ENCODE data around the gene ADCY3.

The ADCY3 gene

GRCh38 chr2:24920098-24920808 lies at the start of gene ADCY3:
Gene ADCY3 (minus strand): TSS chr2:24920237. CDS start chr2:24918987, 1,250 bp downstream.
- DNase-seq (ENCODE audit: low read depth in 2 of 2) = peak; percentile 30 to 32

- no peak for DNase-seq (ENCODE audit: low read depth in 2 of 2)
Observed at GRCh38 chr2:24969784-24970183, 49.7 kb upstream of the ADCY3 start.

- no peak for DNase-seq (ENCODE audit: low read depth in 2 of 2)
Observed at GRCh38 chr2:24961903-24962302, 41.9 kb upstream of the ADCY3 start.

DNA sequence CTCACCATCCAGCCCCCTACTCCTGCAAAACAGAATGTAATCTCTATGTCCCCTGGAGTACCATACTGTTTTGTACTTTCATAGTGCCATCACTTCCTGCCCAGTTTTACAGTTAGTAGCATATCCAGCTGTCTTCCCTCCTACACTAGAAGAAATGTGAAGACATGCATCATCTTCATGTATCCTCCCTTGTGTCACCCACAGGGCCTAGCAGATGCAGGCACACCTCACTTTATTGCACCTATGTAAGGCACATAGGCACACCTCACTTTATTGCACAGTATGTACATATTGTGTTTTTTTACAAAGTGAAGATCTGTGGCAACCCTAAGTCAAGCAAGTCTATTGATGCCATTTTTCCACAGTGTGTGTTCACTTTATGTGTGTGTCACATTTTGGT lies 39.7 kb upstream of the ADCY3 start:
- DNase-seq (ENCODE audit: low read depth in 2 of 2) = no peak

DNA sequence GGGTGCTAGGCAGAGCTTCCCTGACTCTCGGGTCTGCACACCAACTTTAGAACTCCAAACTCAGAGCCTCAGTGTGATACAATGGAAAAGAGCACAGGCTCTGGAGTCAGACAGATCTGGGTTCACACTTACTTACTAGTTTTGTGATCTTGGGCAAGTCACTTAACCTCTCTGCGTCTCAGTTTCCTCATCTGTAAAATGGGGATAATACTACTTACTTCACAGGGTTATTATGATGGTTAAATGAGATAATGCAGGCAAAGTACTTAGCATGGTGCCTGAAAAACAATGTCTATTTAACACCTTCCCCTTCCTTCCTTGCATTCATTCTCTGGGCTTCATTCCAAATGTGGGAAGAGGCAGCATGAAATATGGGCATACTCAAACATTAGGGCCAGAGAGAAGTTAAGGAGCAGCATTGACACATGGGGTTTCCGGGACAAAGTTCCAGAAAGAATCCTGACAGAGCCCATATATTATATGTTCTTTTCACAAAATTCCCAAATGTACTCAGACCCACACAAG lies 38.4 kb upstream of the ADCY3 start:
- DNase-seq (ENCODE audit: low read depth in 2 of 2) = no peak

DNA sequence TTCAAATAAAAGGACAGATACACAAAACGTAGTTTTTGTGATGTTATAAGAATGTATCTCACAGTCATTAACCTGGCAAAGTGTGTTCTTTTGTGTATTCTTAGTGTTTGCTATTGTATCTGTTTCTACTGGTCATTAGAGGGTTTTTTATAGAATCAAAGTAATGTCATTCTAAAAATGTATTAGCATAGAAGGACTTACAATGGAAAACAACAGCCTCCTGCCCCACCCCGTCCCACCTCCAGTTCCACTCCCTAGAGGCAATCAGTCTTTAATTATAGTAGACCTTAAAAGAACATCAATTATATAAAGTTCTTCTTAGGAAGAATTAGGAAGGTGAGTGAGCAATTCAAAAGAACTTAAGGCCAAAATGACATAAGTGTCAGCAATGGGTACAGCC lies 37.9 kb upstream of the ADCY3 start:
- DNase-seq (ENCODE audit: low read depth in 2 of 2) = no peak

- DNase-seq (ENCODE audit: low read depth in 2 of 2) = no peak
Observed at GRCh38 chr2:24957221-24957620, 37.2 kb upstream of the ADCY3 start.

- DNase-seq (ENCODE audit: low read depth in 2 of 2) = no peak
Observed at GRCh38 chr2:24955921-24956320, 35.9 kb upstream of the ADCY3 start.

DNA sequence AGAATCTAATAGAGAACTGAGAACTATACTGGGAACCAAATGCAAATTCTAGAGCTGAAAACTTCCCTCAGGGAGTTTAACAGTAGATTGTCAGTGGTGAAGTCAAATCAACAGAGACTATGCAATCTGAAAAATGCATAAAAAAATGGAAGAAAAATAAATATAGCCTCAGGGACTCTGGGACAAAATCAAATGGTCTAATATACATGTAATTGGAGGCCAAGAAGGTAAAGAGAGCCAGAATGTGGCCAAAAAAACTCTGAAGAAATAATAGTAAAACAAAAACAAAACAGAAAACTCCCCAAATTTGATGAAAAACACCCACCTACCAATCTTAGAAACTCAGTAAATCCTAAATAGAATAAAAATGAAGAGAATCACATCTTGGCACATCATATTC lies 35.2 kb upstream of the ADCY3 start:
- DNase-seq (ENCODE audit: low read depth in 2 of 2) = no peak

GRCh38 chr2:24950102-24950501 lies 30.1 kb upstream of the ADCY3 start:
- no peak for DNase-seq (ENCODE audit: low read depth in 2 of 2)

- no peak for DNase-seq (ENCODE audit: low read depth in 2 of 2)
Observed at GRCh38 chr2:24948506-24948905, 28.5 kb upstream of the ADCY3 start.

- no peak for DNase-seq (ENCODE audit: low read depth in 2 of 2)
Observed at GRCh38 chr2:24947561-24948157, 27.6 kb upstream of the ADCY3 start.

GRCh38 chr2:24945907-24946306 lies 25.9 kb upstream of the ADCY3 start:
- no peak for DNase-seq (ENCODE audit: low read depth in 2 of 2)

GRCh38 chr2:24943427-24944053 lies 23.5 kb upstream of the ADCY3 start:
- no peak for DNase-seq (ENCODE audit: low read depth in 2 of 2)

GRCh38 chr2:24939353-24939752 lies 19.3 kb upstream of the ADCY3 start:
- DNase-seq (ENCODE audit: low read depth in 2 of 2) = no peak

DNA sequence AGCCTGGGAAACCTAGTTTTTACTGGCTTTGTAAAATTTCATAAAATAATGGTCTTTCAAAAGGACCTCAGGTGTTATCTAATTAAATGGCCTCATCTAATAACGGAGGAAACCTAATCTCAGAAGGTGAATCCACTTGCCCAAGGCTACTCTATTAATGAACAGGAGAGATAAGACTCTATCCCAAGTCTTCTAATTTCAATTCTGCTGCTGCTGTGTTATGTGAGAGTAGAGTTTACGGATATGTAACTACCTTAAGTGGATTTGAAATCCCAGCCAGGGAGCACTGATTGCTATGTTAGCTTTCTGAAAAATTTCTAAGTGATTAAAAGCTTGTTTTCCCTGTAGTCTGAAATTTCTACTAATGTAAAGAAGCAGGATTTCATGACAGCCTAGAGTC lies 17.2 kb upstream of the ADCY3 start:
- no peak for DNase-seq (ENCODE audit: low read depth in 2 of 2)

- no peak for DNase-seq (ENCODE audit: low read depth in 2 of 2)
Observed at GRCh38 chr2:24935145-24935544, 15.1 kb upstream of the ADCY3 start.

DNA sequence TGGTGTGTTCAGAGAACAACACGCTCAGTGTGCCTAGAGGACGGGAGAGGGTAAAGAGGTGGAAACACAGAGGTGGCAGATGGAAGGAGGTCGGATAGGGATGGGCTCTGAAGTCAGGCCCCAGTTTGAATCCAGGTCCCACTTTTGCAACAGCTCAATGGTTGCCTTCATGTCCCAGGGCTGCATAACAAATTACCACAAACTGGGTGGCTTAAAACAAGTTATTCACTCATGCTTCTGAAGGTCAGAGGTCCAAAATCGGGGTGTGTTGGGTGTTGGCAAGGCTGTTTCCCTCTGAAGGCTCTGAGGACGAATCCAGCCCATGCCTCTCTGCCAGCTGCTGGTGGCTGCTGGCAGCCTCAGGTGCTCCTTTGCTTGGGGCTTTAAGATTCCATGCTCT lies 12.7 kb upstream of the ADCY3 start:
- DNase-seq (ENCODE audit: low read depth in 2 of 2) = no peak

GRCh38 chr2:24930768-24931167 lies 10.7 kb upstream of the ADCY3 start:
- DNase-seq (ENCODE audit: low read depth in 2 of 2) = no peak

DNA sequence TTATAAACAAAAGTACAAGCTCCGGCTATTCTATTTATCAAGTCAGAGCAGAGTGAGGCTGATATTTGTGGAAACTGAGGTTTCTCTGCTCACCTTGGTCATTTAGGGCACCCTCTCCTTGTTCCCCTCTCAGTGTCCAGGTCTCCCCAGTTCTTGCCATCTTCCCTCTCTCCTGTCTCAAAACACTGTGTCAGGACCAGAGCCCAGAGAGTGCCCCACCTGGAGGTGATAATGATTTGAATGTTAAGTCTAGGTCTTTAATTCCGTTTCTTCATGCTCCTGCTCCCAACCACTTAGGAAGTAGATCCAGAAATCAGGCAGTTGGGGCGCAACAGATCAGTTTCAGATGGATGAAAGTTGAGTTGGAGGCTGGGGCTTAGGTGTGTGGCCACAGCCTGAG lies 9.2 kb upstream of the ADCY3 start:
- no peak for DNase-seq (ENCODE audit: low read depth in 2 of 2)

DNA sequence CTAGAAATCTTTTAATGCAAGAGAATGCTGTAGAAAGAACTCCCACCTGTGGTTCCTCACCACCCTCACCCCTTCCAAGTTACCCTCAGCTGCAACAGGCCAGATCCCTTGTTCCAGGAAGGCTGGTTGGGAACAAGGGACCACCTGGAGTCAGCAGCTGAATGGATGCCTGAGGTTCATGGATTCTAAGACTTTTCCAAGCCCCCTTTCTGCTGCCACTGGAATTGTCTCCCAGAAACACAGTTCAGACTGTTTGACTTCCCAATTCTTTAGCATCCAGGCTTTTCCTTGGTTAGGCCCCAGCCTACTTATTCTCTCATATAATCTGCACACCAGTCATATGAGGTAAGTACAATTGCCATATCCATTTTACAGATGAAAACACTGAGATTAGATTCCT lies 8.0 kb upstream of the ADCY3 start:
- no peak for DNase-seq (ENCODE audit: low read depth in 2 of 2)

GRCh38 chr2:24926602-24927252 lies 6.7 kb upstream of the ADCY3 start:
- no peak for DNase-seq (ENCODE audit: low read depth in 2 of 2)

DNA sequence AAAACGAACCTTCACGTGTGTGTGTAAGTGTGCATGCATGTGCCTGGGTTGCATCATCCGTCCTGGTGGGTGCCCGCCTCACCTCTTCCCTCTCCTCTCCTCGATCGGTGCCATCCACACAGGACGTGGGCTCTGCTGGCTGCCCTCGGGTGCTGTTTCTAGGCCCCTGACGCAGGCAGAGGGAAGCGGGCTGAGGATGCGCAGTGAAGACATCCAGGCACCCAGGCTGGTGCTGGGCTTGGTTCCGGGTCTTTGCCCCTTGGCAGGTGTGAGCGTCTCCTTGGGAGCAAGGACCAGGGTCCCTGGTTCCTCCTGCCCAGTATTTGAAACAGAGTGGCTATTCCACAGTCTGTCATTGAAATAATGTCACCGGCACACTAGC lies 6.2 kb upstream of the ADCY3 start:
- DNase-seq (ENCODE audit: low read depth in 2 of 2) = no peak

Measured in stimulated activated CD8-positive, alpha-beta memory T cell treated with anti-CD3 and anti-CD28 coated beads, Interleukin-7, amount 100 ng/mL, for 1 hour (primary cell).